Activated naive CD8-positive, alpha-beta T cell treated with anti-CD3 and anti-CD28 coated beads, Interleukin-2, amount 50 U/mL, for 24 hours (primary cell): ENCODE measurements around the gene TNFAIP8.
A peak's percentile ranks its signal among the peaks of the same experiment; 100 is the strongest.

ENCODE experiments used
- ATAC-seq: fragments of 150-1000 bp; cut with Tn5 transposase; one replicate; pipeline ENCODE4 v1.10.0; 2021
- DNase-seq: peaks from one replicate; pipeline ENCODE4 v3.0.0; 2021
- H3K27ac Mint-ChIP-seq: one replicate; pipeline ENCODE4 v1.8.0; 2021; ENCODE audit warnings: mild to moderate bottlenecking, mixed read lengths
- H3K27me3 Mint-ChIP-seq: one replicate; pipeline ENCODE4 v1.8.0; 2021; ENCODE audit warnings: mixed read lengths
- H3K36me3 Mint-ChIP-seq: one replicate; pipeline ENCODE4 v1.8.0; 2021; ENCODE audit warnings: low read depth, mixed read lengths
- H3K4me1 Mint-ChIP-seq: one replicate; pipeline ENCODE4 v1.8.0; 2021; ENCODE audit warnings: mixed read lengths
- H3K4me3 Mint-ChIP-seq: one replicate; pipeline ENCODE4 v1.8.0; 2021; ENCODE audit warnings: mild to moderate bottlenecking, moderate library complexity, mixed read lengths
- H3K9me3 Mint-ChIP-seq: one replicate; pipeline ENCODE4 v1.8.0; 2021; ENCODE audit warnings: mixed read lengths

Gene TNFAIP8

GRCh38 chr5:119361594-119362125 lies 5.8 kb downstream of the TNFAIP8 start:
- ATAC-seq = no peak
- peaks cover 94% of the 10 kb centered on the region for H3K4me1 Mint-ChIP-seq

GRCh38 chr5:119362714-119363113 lies 6.9 kb downstream of the TNFAIP8 start:
- DNase-seq = no peak
- no peak for ATAC-seq
- Mint-ChIP-seq H3K27me3 (no peaks in the 10 kb centered on the region), H3K9me3 (no peaks in the 10 kb centered on the region), H3K4me3 (peak overlapping the region; percentile 95), H3K36me3 (peaks cover 78% of the 10 kb centered on the region), H3K4me1 (peaks cover 98% of the 10 kb centered on the region), H3K27ac (peak overlapping the region; percentile 100)

More at GRCh38 chr5:119361594-119362125, 5.8 kb downstream of the TNFAIP8 start:
- DNase-seq = no peak
- Mint-ChIP-seq H3K27ac (peak overlapping the region; percentile 100), H3K27me3 (no peaks in the 10 kb centered on the region), H3K4me3 (peak overlapping the region; percentile 95), H3K9me3 (no peaks in the 10 kb centered on the region), H3K36me3 (peaks cover 86% of the 10 kb centered on the region)

- Mint-ChIP-seq H3K27me3 (no peaks in the 10 kb centered on the region), H3K9me3 (no peaks in the 10 kb centered on the region), H3K36me3 (peaks cover 78% of the 10 kb centered on the region), H3K27ac (peak overlapping the region; percentile 100), H3K4me1 (peaks cover 100% of the 10 kb centered on the region), H3K4me3 (peak overlapping the region; percentile 95)
- DNase-seq = no peak
- no peak for ATAC-seq
Measured at GRCh38 chr5:119363271-119363670, 7.5 kb downstream of the TNFAIP8 start.

GRCh38 chr5:119363936-119364335 lies 8.1 kb downstream of the TNFAIP8 start:
- H3K9me3 Mint-ChIP-seq = no peaks in the 10 kb centered on the region
- peaks cover 100% of the 10 kb centered on the region for H3K4me1 Mint-ChIP-seq
- ATAC-seq (peak; percentile 18), DNase-seq (no peak)
- H3K27ac Mint-ChIP-seq = peak overlapping the region; percentile 100
- H3K27me3 Mint-ChIP-seq = no peaks in the 10 kb centered on the region
- peak overlapping the region; percentile 95 for H3K4me3 Mint-ChIP-seq
- peaks cover 77% of the 10 kb centered on the region for H3K36me3 Mint-ChIP-seq

- H3K4me1 Mint-ChIP-seq = peaks cover 99% of the 10 kb centered on the region
- peak overlapping the region; percentile 100 for H3K27ac Mint-ChIP-seq
- ATAC-seq (no peak), DNase-seq (no peak)
- H3K27me3 Mint-ChIP-seq = no peaks in the 10 kb centered on the region
- H3K36me3 Mint-ChIP-seq = peaks cover 76% of the 10 kb centered on the region
- H3K4me3 Mint-ChIP-seq = peak overlapping the region; percentile 80
- H3K9me3 Mint-ChIP-seq = no peaks in the 10 kb centered on the region
Measured at GRCh38 chr5:119365847-119366539, 10.2 kb downstream of the TNFAIP8 start.

GRCh38 chr5:119366540-119366881 lies 10.7 kb downstream of the TNFAIP8 start:
- H3K36me3 Mint-ChIP-seq = peaks cover 78% of the 10 kb centered on the region
- no peaks in the 10 kb centered on the region for H3K9me3 Mint-ChIP-seq
- peak overlapping the region; percentile 100 for H3K27ac Mint-ChIP-seq
- peak; percentile 47 for ATAC-seq
- peak overlapping the region; percentile 80 for H3K4me3 Mint-ChIP-seq
- peaks cover 99% of the 10 kb centered on the region for H3K4me1 Mint-ChIP-seq
- H3K27me3 Mint-ChIP-seq = no peaks in the 10 kb centered on the region
- peak; percentile 46 for DNase-seq

GRCh38 chr5:119367502-119368237 lies 11.9 kb downstream of the TNFAIP8 start:
- Mint-ChIP-seq H3K27me3 (no peaks in the 10 kb centered on the region), H3K4me3 (peak overlapping the region; percentile 80), H3K4me1 (peaks cover 89% of the 10 kb centered on the region), H3K36me3 (peaks cover 73% of the 10 kb centered on the region), H3K9me3 (no peaks in the 10 kb centered on the region), H3K27ac (peak overlapping the region; percentile 100)
- ATAC-seq (peak; percentile 67), DNase-seq (no peak)

- ATAC-seq (peak; percentile 22), DNase-seq (no peak)
- peak overlapping the region; percentile 100 for H3K27ac Mint-ChIP-seq
- H3K4me3 Mint-ChIP-seq = peak overlapping the region; percentile 80
- no peaks in the 10 kb centered on the region for H3K27me3 Mint-ChIP-seq
- peaks cover 71% of the 10 kb centered on the region for H3K36me3 Mint-ChIP-seq
- H3K9me3 Mint-ChIP-seq = no peaks in the 10 kb centered on the region
- peaks cover 88% of the 10 kb centered on the region for H3K4me1 Mint-ChIP-seq
Measured at GRCh38 chr5:119368238-119368630, 12.4 kb downstream of the TNFAIP8 start.

- Mint-ChIP-seq H3K27me3 (no peaks in the 10 kb centered on the region), H3K9me3 (no peaks in the 10 kb centered on the region), H3K4me1 (peaks cover 85% of the 10 kb centered on the region), H3K36me3 (peaks cover 68% of the 10 kb centered on the region), H3K27ac (peak overlapping the region; percentile 100), H3K4me3 (peak overlapping the region; percentile 80)
- DNase-seq (no peak), ATAC-seq (no peak)
Measured at GRCh38 chr5:119370486-119370885, 14.7 kb downstream of the TNFAIP8 start.

- ATAC-seq = no peak
- no peak for DNase-seq
- Mint-ChIP-seq H3K36me3 (peaks cover 63% of the 10 kb centered on the region), H3K27me3 (no peaks in the 10 kb centered on the region), H3K27ac (peak overlapping the region; percentile 100), H3K4me1 (peaks cover 79% of the 10 kb centered on the region), H3K9me3 (no peaks in the 10 kb centered on the region), H3K4me3 (peak overlapping the region; percentile 12)
Measured at GRCh38 chr5:119371146-119371545, 15.3 kb downstream of the TNFAIP8 start.

GRCh38 chr5:119373449-119373858 lies 17.6 kb downstream of the TNFAIP8 start:
- Mint-ChIP-seq H3K4me1 (peaks cover 77% of the 10 kb centered on the region), H3K9me3 (no peaks in the 10 kb centered on the region), H3K27ac (peak overlapping the region; percentile 79), H3K27me3 (no peaks in the 10 kb centered on the region), H3K36me3 (peaks cover 66% of the 10 kb centered on the region), H3K4me3 (peak overlapping the region; percentile 1)
- DNase-seq (no peak), ATAC-seq (no peak)

GRCh38 chr5:119374901-119375300 lies 19.1 kb downstream of the TNFAIP8 start:
- peaks cover 77% of the 10 kb centered on the region for H3K4me1 Mint-ChIP-seq
- H3K4me3 Mint-ChIP-seq = no peak overlapping the region
- DNase-seq (no peak), ATAC-seq (no peak)
- H3K27me3 Mint-ChIP-seq = no peaks in the 10 kb centered on the region
- no peaks in the 10 kb centered on the region for H3K9me3 Mint-ChIP-seq
- peak overlapping the region; percentile 74 for H3K27ac Mint-ChIP-seq
- H3K36me3 Mint-ChIP-seq = peaks cover 62% of the 10 kb centered on the region

GRCh38 chr5:119377066-119377465 lies 21.2 kb downstream of the TNFAIP8 start:
- peak overlapping the region; percentile 77 for H3K27ac Mint-ChIP-seq
- peaks cover 59% of the 10 kb centered on the region for H3K36me3 Mint-ChIP-seq

GRCh38 chr5:119378075-119378700 lies 22.4 kb downstream of the TNFAIP8 start:
- Mint-ChIP-seq H3K27me3 (no peaks in the 10 kb centered on the region), H3K9me3 (no peaks in the 10 kb centered on the region), H3K36me3 (peaks cover 59% of the 10 kb centered on the region), H3K4me3 (peak overlapping the region; percentile 35), H3K27ac (peak overlapping the region; percentile 77), H3K4me1 (peaks cover 86% of the 10 kb centered on the region)
- DNase-seq (no peak), ATAC-seq (peak; percentile 68)

More at GRCh38 chr5:119377066-119377465, 21.2 kb downstream of the TNFAIP8 start:
- H3K4me1 Mint-ChIP-seq = peaks cover 80% of the 10 kb centered on the region
- peak overlapping the region; percentile 34 for H3K4me3 Mint-ChIP-seq
- DNase-seq (no peak), ATAC-seq (no peak)
- no peaks in the 10 kb centered on the region for H3K27me3 Mint-ChIP-seq
- H3K9me3 Mint-ChIP-seq = no peaks in the 10 kb centered on the region
